Upper lobe of left lung (tissue), 6 donors: Measurements from ENCODE around the gene PAX7. TPM values are rescaled to one million over a fixed set of nuclear protein-coding genes. Genes with fewer than 3 reads are reported as not detected.
A peak's percentile ranks its signal among the peaks of the same experiment; 100 is the strongest.

Source experiments
- ATAC-seq, 2 donors: fragments of 200-7000 bp; cut with Tn5 transposase; one replicate each; pipeline ENCODE4 v1.9.1; 2022; ENCODE audit warnings: mild to moderate bottlenecking in 2 of 2, moderate library complexity in 2 of 2; ENCODE audit not compliant: low FRiP score in 2 of 2
- DNase-seq, 2 donors: peaks; one replicate each; pipeline ENCODE4 v3.0.0-alpha.2; 2019 to 2020
- H3K27ac ChIP-seq, 4 donors: fragments of 200-600 bp; sonication (generic); one replicate each; pipeline ENCODE4 v1.5.1; 2016 to 2019
- H3K27me3 ChIP-seq, 4 donors: fragments of 200-600 bp; sonication (generic); one replicate each; pipeline ENCODE4 v1.5.1; 2017 to 2019
- H3K36me3 ChIP-seq, 4 donors: fragments of 200-600 bp; sonication (generic); one replicate each; pipeline ENCODE4 v1.5.1; 2016 to 2019
- H3K4me1 ChIP-seq, 4 donors: fragments of 200-600 bp; sonication (generic); one replicate each; pipeline ENCODE4 v1.5.1; 2018 to 2019
- H3K4me3 ChIP-seq, 4 donors: fragments of 200-600 bp; sonication (generic); one replicate each; pipeline ENCODE4 v1.5.1; 2017 to 2019; ENCODE audit warnings: mild to moderate bottlenecking in 2 of 4, moderate library complexity in 1 of 4
- H3K9me3 ChIP-seq, 4 donors: fragments of 200-600 bp; sonication (generic); one replicate each; pipeline ENCODE4 v1.5.1; 2018 to 2019
- CTCF ChIP-seq, 6 experiments: fragments of 450-650 bp in 4 of 6; fragments of 200-600 bp in 2 of 6; sonication (generic) in 2 of 6; IDR thresholded peaks; one replicate each; pipeline ENCODE4 v1.5.1; 2016 to 2019; ENCODE audit warnings: antibody characterized with exemption in 6 of 6
- EP300 ChIP-seq, 4 donors: sonication (generic); formaldehyde crosslinking; IDR thresholded peaks; one replicate each; pipeline ENCODE4 v1.5.1; 2017; ENCODE audit warnings: antibody characterized with exemption in 4 of 4, control low read depth in 2 of 4
- POLR2A ChIP-seq, 4 donors: fragments of 450-650 bp; IDR thresholded peaks; one replicate each; pipeline ENCODE4 v1.5.1; 2016 to 2017; ENCODE audit warnings: antibody characterized with exemption in 4 of 4, mild to moderate bottlenecking in 2 of 4
- POLR2AphosphoS5 ChIP-seq, 2 donors: sonication (generic); formaldehyde crosslinking; IDR thresholded peaks; one replicate each; pipeline ENCODE4 v1.5.1; 2017; ENCODE audit warnings: antibody characterized with exemption in 2 of 2
- WGBS, 2 donors: methylation state at CpG; one replicate each; pipeline ENCODE4 v1.1.5; 2017 to 2018; 5-methylcytosine and 5-hydroxymethylcytosine counted together
- total RNA-seq, 6 donors: library from RNA; depleted of rRNA in 4 of 6; stranded (reverse); fragments of >200 nt in 4 of 6; gene quantifications; one replicate each; pipeline versions ENCODE4 v1.1.0 to v1.2.1, GENCODE V29; 2016 to 2021
- donor health status: DM: no; HTN: no; CAD: no; lungs with moderate emphysema.
- donor health status: DM: no; HTN: yes; CAD: no; lungs with severe emphysema.

The PAX7 gene
- total RNA-seq, 6 donors from 2014 or later = not detected

- no peak for TF ChIP-seq POLR2A (IDR thresholded peaks at IDR 0.05)
- TF ChIP-seq CTCF (IDR thresholded peaks at IDR 0.05) = no peak
- no peak for TF ChIP-seq EP300 (IDR thresholded peaks at IDR 0.05)
- TF ChIP-seq POLR2AphosphoS5 (IDR thresholded peaks at IDR 0.05) = no peak
- no peak for ATAC-seq
- Histone ChIP-seq H3K27me3 (peaks cover 0 to 3% (median under 1%) of the 10 kb centered on the region in 4 donors), H3K27ac (no peak overlapping the region), H3K36me3 (no peaks in the 10 kb centered on the region), H3K4me3 (no peak overlapping the region), H3K4me1 (no peaks in the 10 kb centered on the region), H3K9me3 (no peaks in the 10 kb centered on the region)
- WGBS, 2 donors = 60 to 95% methylated on average over 1 of the region's 1 CpG
- no peak for DNase-seq
Observed at GRCh38 chr1:18658831-18659230, 28.2 kb downstream of the PAX7 start.

- no peak overlapping the region for H3K27ac ChIP-seq
- whole genome bisulfite sequencing, 2 donors = 38 to 55% methylated on average over 9 to 17 of the region's 17 CpGs
- H3K36me3 ChIP-seq = no peaks in the 10 kb centered on the region
- H3K4me1 ChIP-seq = peaks cover 0 to 5% (median 0%) of the 10 kb centered on the region in 4 donors
- no peak for ATAC-seq
- TF ChIP-seq POLR2A (IDR thresholded peaks at IDR 0.05) (no peak), POLR2AphosphoS5 (IDR thresholded peaks at IDR 0.05) (no peak), EP300 (IDR thresholded peaks at IDR 0.05) (no peak), CTCF (IDR thresholded peaks at IDR 0.05) (no peak)
- no peaks in the 10 kb centered on the region for H3K9me3 ChIP-seq
- DNase-seq = no peak
- no peaks in the 10 kb centered on the region for H3K27me3 ChIP-seq
- H3K4me3 ChIP-seq = no peak overlapping the region
Observed at GRCh38 chr1:18661404-18662285, 31.0 kb downstream of the PAX7 start.

- TF ChIP-seq POLR2AphosphoS5 (IDR thresholded peaks at IDR 0.05) (no peak), CTCF (IDR thresholded peaks at IDR 0.05) (no peak), EP300 (IDR thresholded peaks at IDR 0.05) (no peak), POLR2A (IDR thresholded peaks at IDR 0.05) (no peak)
- Histone ChIP-seq H3K9me3 (no peaks in the 10 kb centered on the region), H3K27ac (no peak overlapping the region), H3K36me3 (no peaks in the 10 kb centered on the region), H3K4me3 (no peak overlapping the region), H3K4me1 (peaks cover 0 to 5% (median 0%) of the 10 kb centered on the region in 4 donors), H3K27me3 (no peaks in the 10 kb centered on the region)
- DNase-seq (no peak), ATAC-seq (no peak)
- 53 to 65% methylated on average over 5 of the region's 5 CpGs for WGBS, 2 donors
Observed at GRCh38 chr1:18662286-18662639, 31.6 kb downstream of the PAX7 start.

- Histone ChIP-seq H3K36me3 (no peaks in the 10 kb centered on the region), H3K27ac (peak overlapping the region in 1 of 4 donors; percentile 42), H3K9me3 (no peaks in the 10 kb centered on the region), H3K4me1 (peaks cover 0 to 7% (median 3%) of the 10 kb centered on the region in 4 donors), H3K4me3 (no peak overlapping the region), H3K27me3 (no peaks in the 10 kb centered on the region)
- ATAC-seq (no peak), DNase-seq (peak in 1 of 2 donors; percentile 71)
- WGBS, 2 donors = 46% methylated on average over 7 of the region's 7 CpGs
- no peak for TF ChIP-seq EP300 (IDR thresholded peaks at IDR 0.05)
- TF ChIP-seq POLR2A (IDR thresholded peaks at IDR 0.05) = no peak
- TF ChIP-seq POLR2AphosphoS5 (IDR thresholded peaks at IDR 0.05) = no peak
- no peak for TF ChIP-seq CTCF (IDR thresholded peaks at IDR 0.05)
Observed at GRCh38 chr1:18666317-18666920, 35.8 kb downstream of the PAX7 start.
